ENCODE measurements around the gene ALPK1.
"Not testable (repeated sequence)": the region's sequence is repeated elsewhere in the genome, so short reads cannot be mapped to it uniquely, and the experiment has no call there.

ALPK1 gene

DNA sequence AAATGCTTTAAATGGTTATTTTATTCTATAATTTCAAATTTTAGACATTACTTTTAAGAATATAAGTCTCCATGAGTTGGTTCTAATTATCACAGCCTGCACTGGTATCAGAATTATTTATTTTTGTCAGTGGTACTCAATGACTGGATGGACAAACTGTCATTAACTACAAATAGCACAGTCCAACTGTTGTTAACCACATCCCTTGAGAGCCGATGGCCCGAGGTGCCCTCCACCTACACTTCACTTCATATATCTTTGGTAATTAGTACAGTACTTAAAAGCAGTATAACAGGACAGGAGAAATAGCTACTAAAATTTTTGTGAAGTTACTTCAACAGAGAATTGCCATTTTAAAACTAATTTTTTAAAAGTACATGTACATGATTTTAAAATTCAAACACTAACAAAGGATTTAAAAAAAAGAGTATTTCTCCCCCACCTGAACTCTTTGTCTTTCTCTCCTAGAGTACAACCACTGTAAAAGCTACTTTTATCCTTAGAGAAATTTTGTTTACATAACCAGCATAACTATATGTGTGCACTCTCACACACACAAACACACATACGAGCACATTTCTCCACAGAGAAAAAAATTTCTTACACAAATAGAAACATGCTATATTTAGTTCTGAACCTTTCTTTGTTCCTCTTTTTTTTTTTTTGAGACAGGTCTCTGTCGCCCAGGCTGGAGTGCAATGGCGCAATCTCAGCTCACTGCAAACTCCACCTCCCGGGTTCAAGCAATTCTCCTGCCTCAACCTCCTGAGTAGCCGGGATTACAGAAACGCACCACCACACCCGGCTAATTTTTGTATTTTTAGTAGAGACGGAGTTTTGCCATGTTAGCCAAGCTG is 17.9 kb upstream of the ALPK1 start:
- TF ChIP-seq, protein P1, sequence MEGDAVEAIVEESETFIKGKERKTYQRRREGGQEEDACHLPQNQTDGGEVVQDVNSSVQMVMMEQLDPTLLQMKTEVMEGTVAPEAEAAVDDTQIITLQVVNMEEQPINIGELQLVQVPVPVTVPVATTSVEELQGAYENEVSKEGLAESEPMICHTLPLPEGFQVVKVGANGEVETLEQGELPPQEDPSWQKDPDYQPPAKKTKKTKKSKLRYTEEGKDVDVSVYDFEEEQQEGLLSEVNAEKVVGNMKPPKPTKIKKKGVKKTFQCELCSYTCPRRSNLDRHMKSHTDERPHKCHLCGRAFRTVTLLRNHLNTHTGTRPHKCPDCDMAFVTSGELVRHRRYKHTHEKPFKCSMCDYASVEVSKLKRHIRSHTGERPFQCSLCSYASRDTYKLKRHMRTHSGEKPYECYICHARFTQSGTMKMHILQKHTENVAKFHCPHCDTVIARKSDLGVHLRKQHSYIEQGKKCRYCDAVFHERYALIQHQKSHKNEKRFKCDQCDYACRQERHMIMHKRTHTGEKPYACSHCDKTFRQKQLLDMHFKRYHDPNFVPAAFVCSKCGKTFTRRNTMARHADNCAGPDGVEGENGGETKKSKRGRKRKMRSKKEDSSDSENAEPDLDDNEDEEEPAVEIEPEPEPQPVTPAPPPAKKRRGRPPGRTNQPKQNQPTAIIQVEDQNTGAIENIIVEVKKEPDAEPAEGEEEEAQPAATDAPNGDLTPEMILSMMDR (IDR thresholded peaks at IDR 0.05; ENCODE audit: low read depth, low read length), result no peak
- DNase-seq (ENCODE audit: extremely low read depth, low read depth), result no peak

DNA sequence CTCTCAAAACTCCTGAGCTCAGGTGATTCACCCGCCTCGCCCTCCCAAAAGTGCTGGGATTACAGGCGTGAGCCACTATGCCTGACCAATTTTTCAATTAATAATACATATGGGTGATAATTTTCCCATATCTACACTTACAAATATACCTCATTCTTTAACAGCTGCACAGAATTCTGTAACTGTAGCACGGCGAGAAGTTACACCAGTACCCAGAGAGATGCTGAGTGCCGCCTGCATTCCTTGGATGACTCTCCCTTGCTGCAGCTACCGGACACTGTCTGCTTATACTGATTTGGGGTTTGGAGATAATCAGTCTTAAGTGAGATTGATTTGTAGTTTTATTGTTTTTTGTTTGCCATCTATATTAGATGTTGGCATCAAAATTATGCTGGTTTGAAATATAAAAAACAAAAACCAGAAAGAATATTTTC is 17.3 kb upstream of the ALPK1 start:
- TF ChIP-seq, protein P1 (IDR thresholded peaks at IDR 0.05; ENCODE audit: low read depth, low read length), result no peak
- no peak for DNase-seq (ENCODE audit: extremely low read depth, low read depth)

DNA sequence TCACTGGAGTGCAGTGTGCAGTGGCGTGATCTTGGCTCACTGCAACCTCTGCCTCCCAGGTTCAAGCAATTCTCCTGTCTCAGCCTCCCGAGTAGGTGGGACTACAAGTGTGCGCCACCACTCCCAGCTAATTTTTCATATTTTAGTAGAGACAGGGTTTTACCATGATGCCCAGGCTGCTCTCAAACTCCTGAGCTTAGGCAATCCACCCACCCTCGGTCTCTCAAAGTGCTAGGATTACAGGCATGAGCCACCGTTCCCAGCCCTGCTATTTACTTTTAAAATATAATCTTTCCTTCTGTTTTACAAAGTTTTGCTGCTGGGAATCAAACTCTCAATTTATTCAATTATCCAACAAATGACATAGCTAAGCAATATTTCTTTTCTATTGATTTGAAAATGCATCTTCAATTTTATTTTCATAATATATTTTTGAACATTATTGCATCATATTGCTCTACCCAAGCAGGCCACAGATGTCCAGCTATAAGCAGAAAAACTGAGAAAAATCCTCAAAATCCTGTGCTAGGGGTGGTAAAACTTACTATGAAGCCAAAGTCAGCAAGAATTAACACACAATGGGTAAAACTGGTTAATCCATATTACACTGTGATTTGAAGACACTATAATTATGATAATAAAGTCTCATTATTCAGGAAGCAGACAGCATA is 16.6 kb upstream of the ALPK1 start:
- TF ChIP-seq, protein P1 (IDR thresholded peaks at IDR 0.05; ENCODE audit: low read depth, low read length), result no peak
- no peak for DNase-seq (ENCODE audit: extremely low read depth, low read depth)

DNA sequence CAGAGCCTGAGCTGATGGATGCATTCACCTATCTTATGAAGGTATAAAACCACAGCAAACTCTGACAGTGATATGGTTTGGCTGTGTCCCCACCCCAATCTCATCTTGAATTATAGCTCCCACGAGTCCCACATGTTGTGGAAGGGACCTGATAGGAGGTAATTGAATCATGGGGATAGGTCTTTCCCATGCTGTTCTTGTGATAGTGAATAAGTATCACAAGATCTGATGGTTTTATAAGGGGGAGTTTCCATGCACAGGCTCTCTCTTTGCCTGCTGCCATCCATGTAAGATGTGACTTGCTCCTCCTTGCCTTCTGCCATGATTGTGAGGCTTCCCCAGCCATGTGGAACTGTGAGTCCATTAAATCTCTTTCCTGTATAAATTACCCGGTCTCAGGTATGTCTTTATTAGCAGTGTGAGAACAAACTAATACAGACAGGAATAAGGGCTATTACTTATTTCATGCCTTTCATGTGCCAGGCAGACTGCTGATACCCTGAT is 15.2 kb upstream of the ALPK1 start:
- not testable (repeated sequence) for DNase-seq (ENCODE audit: extremely low read depth, low read depth)

DNA sequence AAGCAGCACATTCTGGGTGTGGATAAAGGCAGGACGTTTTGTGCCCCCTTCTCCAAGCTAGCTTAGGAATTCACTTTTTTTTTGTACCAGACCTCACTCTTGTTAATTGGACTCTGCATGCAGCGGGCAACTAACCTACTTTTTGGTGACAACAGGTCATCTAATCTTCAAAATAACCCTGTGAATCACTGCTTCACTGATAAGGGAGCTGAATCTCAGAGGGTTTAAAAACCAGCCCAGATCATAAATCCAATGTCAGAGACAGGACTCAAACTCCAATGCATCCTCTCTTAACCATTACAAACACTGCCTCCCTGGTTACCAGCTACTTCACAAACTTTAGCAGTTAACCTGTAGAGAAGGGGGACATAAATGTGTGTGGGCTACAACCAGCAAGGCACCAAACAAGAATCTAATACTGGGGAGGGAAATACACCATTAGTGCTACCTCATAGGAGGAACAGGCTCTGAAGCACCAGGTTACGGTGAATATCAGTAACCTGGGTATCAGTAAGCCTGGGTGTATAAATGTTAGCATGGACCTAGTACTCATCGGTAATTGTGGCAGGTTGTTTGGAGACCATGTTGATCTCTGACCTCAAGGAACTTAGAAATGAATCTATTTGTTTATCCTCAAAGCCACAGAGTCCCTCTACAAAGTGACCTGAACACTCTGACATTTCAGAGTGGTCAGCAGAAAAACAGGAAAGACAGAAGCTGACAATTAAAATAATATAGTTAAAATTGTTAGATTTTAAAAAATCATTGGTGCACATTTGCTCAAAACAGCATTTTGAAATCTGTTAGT is 14.1 kb upstream of the ALPK1 start:
- DNase-seq (ENCODE audit: extremely low read depth, low read depth), result no peak
- TF ChIP-seq, protein P1 (IDR thresholded peaks at IDR 0.05; ENCODE audit: low read depth, low read length), result no peak

DNA sequence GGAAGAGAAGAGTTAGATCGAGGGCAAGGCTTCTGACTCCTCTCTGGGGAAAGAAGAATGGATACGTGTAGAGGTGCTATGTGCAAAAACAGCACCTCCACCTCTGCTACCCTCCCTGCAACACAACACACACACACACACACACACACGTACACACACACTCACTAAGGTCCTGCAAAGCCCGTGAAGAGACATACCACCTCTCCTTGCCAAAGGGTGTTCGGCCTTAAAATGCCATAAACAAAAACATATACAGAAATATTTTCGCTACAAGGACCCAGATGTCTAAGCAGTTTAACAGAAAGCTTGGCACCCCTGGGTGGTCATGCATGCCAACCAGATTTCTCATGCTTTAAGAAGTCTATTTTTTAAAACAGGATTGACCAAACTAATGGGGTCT is 13.0 kb upstream of the ALPK1 start:
- TF ChIP-seq, protein P1 (IDR thresholded peaks at IDR 0.05; ENCODE audit: low read depth, low read length), result no peak

DNA sequence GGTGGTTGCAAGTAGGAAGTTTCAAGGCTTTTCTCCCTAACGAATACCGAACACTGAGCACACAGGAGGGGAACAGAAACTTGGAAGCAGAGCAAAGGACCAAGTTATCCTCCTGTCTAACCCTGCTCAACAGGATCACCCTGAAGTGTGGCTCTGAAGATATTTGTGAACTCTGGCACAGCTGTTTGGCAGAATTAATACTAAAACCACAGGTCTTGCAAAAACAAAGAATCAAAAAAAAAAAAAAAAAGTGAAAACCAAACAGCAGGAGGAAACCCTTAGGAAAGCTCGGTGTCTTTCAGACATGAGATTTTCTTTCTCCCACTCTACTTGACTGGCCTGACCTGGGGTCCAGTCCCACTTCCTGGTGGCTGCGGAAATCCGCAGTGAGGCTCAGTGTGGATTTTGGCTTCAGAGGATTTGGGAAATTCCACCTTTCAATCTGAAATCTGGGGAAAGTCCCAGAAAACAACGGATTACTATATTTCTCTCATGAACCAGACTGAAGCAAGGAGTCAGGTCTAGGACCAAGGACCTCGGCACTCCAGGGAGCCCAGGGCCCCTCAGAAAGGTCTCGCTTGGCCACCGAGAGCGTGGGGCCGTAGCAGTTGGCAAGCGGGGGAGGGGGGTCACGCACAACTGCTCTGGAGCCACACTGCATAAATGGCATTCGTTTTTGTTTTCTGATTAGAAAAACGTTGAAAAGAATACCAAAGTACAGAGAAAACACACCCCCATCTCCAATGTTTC is 12.3 kb upstream of the ALPK1 start:
- DNase-seq (ENCODE audit: extremely low read depth, low read depth), result no peak
- TF ChIP-seq, protein P1 (IDR thresholded peaks at IDR 0.05; ENCODE audit: low read depth, low read length), result no peak

More for the DNA sequence above, 13.0 kb upstream of the ALPK1 start:
- DNase-seq (ENCODE audit: extremely low read depth, low read depth), result no peak

Measured in AG09319 (cell line).